IMR-90 (cell line): ENCODE measurements around the gene KCNJ2. TPM values are rescaled to one million over a fixed set of nuclear protein-coding genes. Genes with fewer than 3 reads are reported as not detected.

Experiments used
- ATAC-seq: fragments of 200-7000 bp; cut with Tn5 transposase; 2 replicates; pipeline ENCODE4 v1.9.1; 2020; ENCODE audit warnings: low read depth, mild to moderate bottlenecking, moderate library complexity
- BruUV-seq: library from RNA; stranded (reverse); fragments of 400-500 nt; replicated peaks from 2 replicates; lab custom pipeline; 2021; lab: Mats Ljungman, UMichigan
- CTCF ChIA-PET: fragments of 300-600 bp; formaldehyde crosslinking; extraction: SDS; loops from one replicate; lab custom pipeline; 2021; ENCODE audit warnings: antibody characterized with exemption; lab: Yijun Ruan, JAX
- POLR2A ChIA-PET: fragments of 300-600 bp; sonication (Branson Sonifier 250); formaldehyde crosslinking; loops from one replicate; lab custom pipeline; 2022; ENCODE audit warnings: antibody characterized with exemption; ENCODE audit not compliant: unreplicated experiment; lab: Charles Lee
- DNase-seq: peaks from one replicate; pipeline ENCODE4 v3.0.0; 2013
- H2AFZ ChIP-seq: replicated peaks from 2 replicates; pipeline ENCODE3; 2013; ENCODE audit warnings: low read length, mild to moderate bottlenecking; ENCODE audit not compliant: poor library complexity
- H2AK5ac ChIP-seq: 2 replicates; pipeline ENCODE4 v1.6.1; 2013; ENCODE audit warnings: low read depth, low read length, inconsistent platforms
- H2AK9ac ChIP-seq: replicated peaks from 2 replicates; pipeline ENCODE3; 2013; ENCODE audit warnings: mild to moderate bottlenecking, low read depth, low read length, moderate library complexity; ENCODE audit not compliant: poor library complexity
- H2BK120ac ChIP-seq: 2 replicates; pipeline ENCODE4 v1.6.1; 2013; ENCODE audit warnings: low read depth, low read length, inconsistent platforms
- H2BK15ac ChIP-seq: 3 replicates; pipeline ENCODE4 v1.6.1; 2013; ENCODE audit warnings: low read depth, low read length, inconsistent platforms
- H2BK20ac ChIP-seq: 2 replicates; pipeline ENCODE4 v1.6.1; 2013; ENCODE audit warnings: low read depth, mild to moderate bottlenecking, inconsistent platforms, low read length, moderate library complexity
- H2BK5ac ChIP-seq: 2 replicates; pipeline ENCODE4 v1.6.1; 2013; ENCODE audit warnings: mild to moderate bottlenecking, low read depth, low read length, inconsistent platforms; ENCODE audit not compliant: poor library complexity, severe bottlenecking
- H3K14ac ChIP-seq: replicated peaks from 2 replicates; pipeline ENCODE4 v1.6.1; 2013; ENCODE audit warnings: low read depth, low read length, inconsistent platforms
- H3K18ac ChIP-seq: 2 replicates; pipeline ENCODE4 v1.6.1; 2013; ENCODE audit warnings: low read depth, low read length, control low read depth
- H3K23ac ChIP-seq: 2 replicates; pipeline ENCODE4 v1.6.1; 2013; ENCODE audit warnings: low read depth, low read length, inconsistent platforms
- H3K27ac ChIP-seq: 2 replicates; pipeline ENCODE4 v1.5.1; 2013; ENCODE audit warnings: mild to moderate bottlenecking, control low read depth, low read length; ENCODE audit not compliant: insufficient read depth
- H3K27me3 ChIP-seq: 2 replicates; pipeline ENCODE4 v1.6.1; 2013; ENCODE audit warnings: low read length; ENCODE audit not compliant: control insufficient read depth, insufficient read depth
- H3K36me3 ChIP-seq: 2 replicates; pipeline ENCODE4 v1.6.1; 2013; ENCODE audit warnings: low read length, mixed read lengths; ENCODE audit not compliant: control insufficient read depth, insufficient read depth
- H3K4ac ChIP-seq: 2 replicates; pipeline ENCODE4 v1.6.1; 2013; ENCODE audit warnings: low read depth, low read length, inconsistent platforms
- H3K4me1 ChIP-seq: 2 replicates; pipeline ENCODE4 v1.6.1; 2013; ENCODE audit warnings: low read length, mixed read lengths; ENCODE audit not compliant: control insufficient read depth, insufficient read depth
- H3K4me2 ChIP-seq: 2 replicates; pipeline ENCODE4 v1.6.1; 2013; ENCODE audit warnings: low read depth, mild to moderate bottlenecking, control low read depth, low read length, moderate library complexity
- H3K4me3 ChIP-seq: 2 replicates; pipeline ENCODE4 v1.5.1; 2013; ENCODE audit warnings: low read depth, mild to moderate bottlenecking, control low read depth, low read length, moderate library complexity; ENCODE audit not compliant: insufficient read depth
- H3K56ac ChIP-seq: 2 replicates; pipeline ENCODE4 v1.6.1; 2013; ENCODE audit warnings: low read length, inconsistent platforms; ENCODE audit not compliant: insufficient read depth; ENCODE audit errors: extremely low read depth
- H3K79me1 ChIP-seq, 2 experiments: 2 replicates each; pipeline ENCODE4 v1.6.1; 2013; ENCODE audit warnings: low read length in 2 of 2, inconsistent platforms in 1 of 2, low read depth in 1 of 2
- H3K9ac ChIP-seq: 2 replicates; pipeline ENCODE4 v1.6.1; 2013; ENCODE audit warnings: low read depth, low read length, control low read depth
- H3K9me1 ChIP-seq: 2 replicates; pipeline ENCODE4 v1.6.1; 2013; ENCODE audit warnings: low read length, inconsistent platforms; ENCODE audit not compliant: insufficient read depth
- H3K9me3 ChIP-seq: 2 replicates; pipeline ENCODE4 v1.6.1; 2013; ENCODE audit warnings: low read length; ENCODE audit not compliant: control insufficient read depth, insufficient read depth
- H4K20me1 ChIP-seq: 2 replicates; pipeline ENCODE4 v1.6.1; 2013; ENCODE audit warnings: low read length, inconsistent platforms; ENCODE audit not compliant: insufficient read depth
- H4K5ac ChIP-seq: 2 replicates; pipeline ENCODE4 v1.6.1; 2013; ENCODE audit warnings: mild to moderate bottlenecking, low read depth, low read length, control low read depth
- H4K8ac ChIP-seq, 2 experiments: 2 replicates each; pipeline ENCODE4 v1.6.1; 2013; ENCODE audit warnings: low read depth in 2 of 2, low read length in 2 of 2, control low read depth in 1 of 2, inconsistent platforms in 1 of 2
- H4K91ac ChIP-seq: 2 replicates; pipeline ENCODE4 v1.6.1; 2013; ENCODE audit warnings: low read depth, low read length, inconsistent platforms; ENCODE audit not compliant: insufficient read depth
- BHLHE40 ChIP-seq: fragments of 150-350 bp; IDR thresholded peaks from 2 replicates; pipeline ENCODE4 v1.6.1; 2016; ENCODE audit warnings: mild to moderate bottlenecking, low read depth, low read length
- CEBPB ChIP-seq: IDR thresholded peaks from 2 replicates; pipeline ENCODE4 v1.6.1; 2012; ENCODE audit warnings: low read depth, low read length, improper control_type of control experiment
- CHD1 ChIP-seq: IDR thresholded peaks from 2 replicates; pipeline ENCODE4 v1.6.1; 2012; ENCODE audit warnings: low read depth, low read length, improper control_type of control experiment
- CTCF ChIP-seq: conservative IDR thresholded peaks from 2 replicates; pipeline ENCODE4 v1.5.1; 2012; ENCODE audit warnings: mild to moderate bottlenecking, low read depth, low read length, improper control_type of control experiment
- FOS ChIP-seq: fragments of 150-350 bp; IDR thresholded peaks from 2 replicates; pipeline ENCODE4 v1.6.1; 2016; ENCODE audit warnings: low read depth, low read length
- MAFK ChIP-seq: IDR thresholded peaks from 2 replicates; pipeline ENCODE4 v1.6.1; 2012; ENCODE audit warnings: low read depth, low read length, improper control_type of control experiment
- MAZ ChIP-seq: IDR thresholded peaks from 2 replicates; pipeline ENCODE4 v1.6.1; 2012; ENCODE audit warnings: low read depth, mild to moderate bottlenecking, low read length, improper control_type of control experiment, moderate library complexity, borderline replicate concordance
- MXI1 ChIP-seq: IDR thresholded peaks from 2 replicates; pipeline ENCODE4 v1.6.1; 2012; ENCODE audit warnings: low read depth, mild to moderate bottlenecking, low read length, moderate library complexity, borderline replicate concordance
- NFE2L2 ChIP-seq: fragments of 150-350 bp; IDR thresholded peaks from 2 replicates; pipeline ENCODE4 v1.6.1; 2016; ENCODE audit warnings: low read depth, mild to moderate bottlenecking, low read length
- POLR2A ChIP-seq: IDR thresholded peaks from 2 replicates; pipeline ENCODE4 v1.6.1; 2012; ENCODE audit warnings: mild to moderate bottlenecking, low read depth, low read length
- RAD21 ChIP-seq: IDR thresholded peaks from 2 replicates; pipeline ENCODE4 v1.6.1; 2012; ENCODE audit warnings: low read length, improper control_type of control experiment
- RCOR1 ChIP-seq: IDR thresholded peaks from 2 replicates; pipeline ENCODE4 v1.6.1; 2012; ENCODE audit warnings: mild to moderate bottlenecking, low read length, improper control_type of control experiment; ENCODE audit not compliant: insufficient replicate concordance
- RFX5 ChIP-seq: IDR thresholded peaks from 2 replicates; pipeline ENCODE4 v1.8.0; 2012; ENCODE audit warnings: low read depth, mild to moderate bottlenecking, low read length, moderate library complexity
- SMC3 ChIP-seq: fragments of 150-350 bp; IDR thresholded peaks from 2 replicates; pipeline ENCODE4 v1.6.1; 2016; ENCODE audit warnings: low read depth, mild to moderate bottlenecking, antibody characterized with exemption, low read length, moderate library complexity
- USF2 ChIP-seq: fragments of 150-350 bp; IDR thresholded peaks from 2 replicates; pipeline ENCODE4 v1.6.1; 2017; ENCODE audit warnings: mild to moderate bottlenecking, antibody characterized with exemption, low read length, low read depth
- WGBS, 2 experiments: methylation state at CpG; one replicate each; pipeline versions ENCODE4 v1.1.5 to v1.1.7; 2013; ENCODE audit warnings: missing lambda C conversion rate in 2 of 2; ENCODE audit not compliant: insufficient read length in 1 of 2; ENCODE audit errors: extremely low coverage in 2 of 2; 5-methylcytosine and 5-hydroxymethylcytosine counted together
- dilution Hi-C: fragments of 300-500 bp; cut with HindIII; formaldehyde crosslinking; loops from one replicate; pipeline ENCODE4 v1.14.3; 2018; ENCODE audit warnings: low sequenced_read_pairs; ENCODE audit not compliant: unreplicated experiment
- in situ Hi-C: fragments of 300-500 bp; cut with MboI; formaldehyde crosslinking; loops from 3 replicates; pipeline ENCODE4 v1.14.3; 2019; ENCODE audit warnings: low sequenced_read_pairs, inconsistent platforms, mixed read lengths
- intact Hi-C: fragments of 100-400 bp; cut with micrococcal nuclease; formaldehyde crosslinking; loops from 2 replicates; pipeline ENCODE4 v1.10.0; 2022
- polyA plus RNA-seq, 3 experiments: library from polyadenylated mRNA; depleted of rRNA; stranded (reverse); fragments of >200 nt; gene quantifications; 2 replicates each; pipeline ENCODE4 v1.2.3, GENCODE V29; 2012; ENCODE audit warnings: low replicate concordance in 1 of 3
- total RNA-seq: library from RNA; depleted of rRNA; stranded (reverse); fragments of >200 nt; gene quantifications from 2 replicates; pipeline ENCODE4 v1.2.3, GENCODE V29; 2012

Gene KCNJ2
- total and polyA plus RNA-seq, 2 of the 4 experiments (the other 2 are of a cell fraction): 0.55 to 8.6 TPM

DNA sequence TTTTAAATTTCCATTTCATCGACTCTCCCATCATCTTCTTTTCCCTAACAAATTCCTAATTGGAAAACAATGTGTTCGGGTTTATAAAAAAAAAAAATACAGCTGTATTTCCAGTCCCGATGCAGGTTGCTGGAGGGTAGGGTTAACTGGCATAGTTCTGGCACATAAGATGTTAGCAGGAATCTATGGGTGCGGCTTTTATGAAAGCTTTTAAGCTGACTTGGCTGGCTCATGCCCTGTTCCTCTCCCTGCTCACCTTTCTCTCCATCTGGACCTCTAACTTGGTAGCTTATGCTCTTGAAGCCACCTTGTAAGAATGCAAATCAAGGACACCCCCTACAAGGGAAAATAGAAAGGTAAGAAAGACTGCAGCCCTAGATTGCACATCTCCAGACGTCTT, 33.2 kb upstream of the KCNJ2 start:
- POLR2A ChIA-PET: no interaction called here

More for the DNA sequence above, 33.2 kb upstream of the KCNJ2 start:
- H3K36me3 ChIP-seq: no peaks in the 10 kb centered on the region
- peak overlapping the region; percentile 43 for H4K5ac ChIP-seq
- no peak overlapping the region for H2AFZ ChIP-seq
- no peak overlapping the region for H4K91ac ChIP-seq
- H3K4me2 ChIP-seq: no peak overlapping the region
- TF ChIP-seq MXI1 (no peak), CTCF (no peak), BHLHE40 (no peak), RAD21 (no peak), MAZ (no peak), CHD1 (no peak), FOS (no peak), CEBPB (no peak), MAFK (no peak), NFE2L2 (no peak), USF2 (no peak), POLR2A (no peak), RCOR1 (no peak), SMC3 (no peak), RFX5 (no peak)
- H3K27ac ChIP-seq: peak overlapping the region; percentile 46; the same call in 1 of the 2 replicates
- dilution Hi-C loops: no loop called here
- no peak overlapping the region for H3K56ac ChIP-seq
- WGBS, 2 experiments: no CpG with 5 or more reads among the region's 5 CpGs
- H3K4me3 ChIP-seq: no peak overlapping the region
- 0 out of 2 replicates have a peak overlapping the region, but pooled peaks have one; percentile 30 for H2AK5ac ChIP-seq
- ATAC-seq (no peak), DNase-seq (no peak)
- 0 out of 2 replicates have a peak overlapping the region, but pooled peaks have one; percentile 34 for H2BK20ac ChIP-seq
- CTCF ChIA-PET: interaction anchor here (0.6 to 0.7 kb wide), 4 partner anchors 13 to 568 kb away, joined by 3 to 6 read pairs (median 3); no protein-coding TSS in a partner anchor
- in situ Hi-C loops: no loop called here
- no peak overlapping the region for H2AK9ac ChIP-seq
- H3K14ac ChIP-seq: 0 out of 2 replicates have a peak overlapping the region, but pooled peaks have one; percentile 8
- H3K9me1 ChIP-seq: no peaks in the 10 kb centered on the region
- peaks cover 14% of the 10 kb centered on the region for H3K4me1 ChIP-seq
- intact Hi-C loops: loop anchor here (5.0 kb wide), 1 partner anchor 169 kb away; no protein-coding TSS in a partner anchor
- H2BK5ac ChIP-seq: no peak overlapping the region
- peak overlapping the region; percentile 66 for H3K18ac ChIP-seq
- H2BK120ac ChIP-seq: no peak overlapping the region
- H3K23ac ChIP-seq: no peak overlapping the region
- BruUV-seq: no TSS peak
- no peak overlapping the region; a peak in 1 of 4 replicates for H4K8ac ChIP-seq
- H2BK15ac ChIP-seq: no peak overlapping the region
- no peak overlapping the region for H3K9ac ChIP-seq
- H3K9me3 ChIP-seq: no peaks in the 10 kb centered on the region
- H3K27me3 ChIP-seq: no peaks in the 10 kb centered on the region
- H4K20me1 ChIP-seq: no peaks in the 10 kb centered on the region
- no peaks in the 10 kb centered on the region for H3K79me1 ChIP-seq
- H3K4ac ChIP-seq: no peak overlapping the region
